OCI-LY7 (cell line): ENCODE results near the gene GDA.

Experiments used
- CTCF ChIP-seq: fragments of 200-600 bp; sonication (generic); conservative IDR thresholded peaks from 2 replicates; pipeline ENCODE4 v1.5.1; 2014; ENCODE audit warnings: mild to moderate bottlenecking, antibody characterized with exemption, low read length, moderate library complexity, mixed read lengths
- EZH2phosphoT487 ChIP-seq: fragments of 200-600 bp; sonication (generic); IDR thresholded peaks from 2 replicates; pipeline ENCODE4 v1.6.1; 2018; ENCODE audit warnings: low read depth, borderline replicate concordance, mild to moderate bottlenecking, mixed run types, antibody characterized with exemption, low read length, moderate library complexity, mixed read lengths

GRCh38 chr9:72134801-72135200, 14.4 kb upstream of the GDA start:
- TF ChIP-seq CTCF, result no peak
- TF ChIP-seq EZH2phosphoT487, result no peak
